GM18951 (cell line): ENCODE results near the gene R3HDM2.

ENCODE experiments used
- POLR2A ChIP-seq: IDR thresholded peaks from 4 replicates; pipeline ENCODE4 v1.6.1; 2011; ENCODE audit warnings: mild to moderate bottlenecking; ENCODE audit not compliant: insufficient read length, insufficient read depth; ENCODE audit errors: extremely low read depth
- in situ Hi-C: fragments of 300-500 bp; cut with MboI; formaldehyde crosslinking; loops from one replicate; pipeline ENCODE4 v1.12.0; 2022; ENCODE audit warnings: low sequenced_read_pairs, mixed read lengths, inconsistent platforms; ENCODE audit not compliant: unreplicated experiment

Gene R3HDM2

GRCh38 chr12:57215668-57216013 is 215.2 kb downstream of the R3HDM2 start:
- in situ Hi-C loops, result no loop called here
- no peak for TF ChIP-seq POLR2A

- in situ Hi-C loops, result no loop called here
- TF ChIP-seq POLR2A, result no peak
Measured at GRCh38 chr12:57215065-57215464, 215.8 kb downstream of the R3HDM2 start.

- in situ Hi-C loops, result no loop called here
- TF ChIP-seq POLR2A, result no peak
Measured at GRCh38 chr12:57214398-57214781, 216.5 kb downstream of the R3HDM2 start.

GRCh38 chr12:57213763-57214397 is 217.0 kb downstream of the R3HDM2 start:
- in situ Hi-C loops, result no loop called here
- TF ChIP-seq POLR2A, result no peak

- in situ Hi-C loops, result no loop called here
- TF ChIP-seq POLR2A, result no peak
Measured at GRCh38 chr12:57213058-57213715, 217.7 kb downstream of the R3HDM2 start.

- in situ Hi-C loops, result no loop called here
- TF ChIP-seq POLR2A, result no peak
Measured at GRCh38 chr12:57212701-57213057, 218.2 kb downstream of the R3HDM2 start.

GRCh38 chr12:57211791-57212700 is 218.8 kb downstream of the R3HDM2 start:
- no peak for TF ChIP-seq POLR2A
- in situ Hi-C loops, result no loop called here

- TF ChIP-seq POLR2A, result no peak
- in situ Hi-C loops, result no loop called here
Measured at GRCh38 chr12:57210926-57211692, 219.7 kb downstream of the R3HDM2 start.

- in situ Hi-C loops, result no loop called here
- no peak for TF ChIP-seq POLR2A
Measured at GRCh38 chr12:57210461-57210860, 220.4 kb downstream of the R3HDM2 start.

GRCh38 chr12:57209916-57210315 is 220.9 kb downstream of the R3HDM2 start:
- no peak for TF ChIP-seq POLR2A
- in situ Hi-C loops, result no loop called here

- TF ChIP-seq POLR2A, result no peak
- in situ Hi-C loops, result no loop called here
Measured at GRCh38 chr12:57208631-57209282, 222.1 kb downstream of the R3HDM2 start.

GRCh38 chr12:57207731-57208630 is 222.9 kb downstream of the R3HDM2 start:
- TF ChIP-seq POLR2A, result no peak
- in situ Hi-C loops, result no loop called here
